22Rv1 (cell line): ENCODE data around the gene THNSL1.

Source experiments
- H3K27ac ChIP-seq: fragments of 450-650 bp; 2 replicates; pipeline ENCODE4 v1.5.1; 2017
- ZFX ChIP-seq: fragments of 450-650 bp; IDR thresholded peaks from 2 replicates; pipeline ENCODE4 v1.6.1; 2017; ENCODE audit warnings: antibody characterized with exemption, borderline replicate concordance
- TF ChIP-seq, protein P1 (sequence below): fragments of 450-650 bp; IDR thresholded peaks from 2 replicates; pipeline ENCODE4 v1.5.1; 2017; ENCODE audit warnings: mild to moderate bottlenecking

THNSL1 gene

DNA sequence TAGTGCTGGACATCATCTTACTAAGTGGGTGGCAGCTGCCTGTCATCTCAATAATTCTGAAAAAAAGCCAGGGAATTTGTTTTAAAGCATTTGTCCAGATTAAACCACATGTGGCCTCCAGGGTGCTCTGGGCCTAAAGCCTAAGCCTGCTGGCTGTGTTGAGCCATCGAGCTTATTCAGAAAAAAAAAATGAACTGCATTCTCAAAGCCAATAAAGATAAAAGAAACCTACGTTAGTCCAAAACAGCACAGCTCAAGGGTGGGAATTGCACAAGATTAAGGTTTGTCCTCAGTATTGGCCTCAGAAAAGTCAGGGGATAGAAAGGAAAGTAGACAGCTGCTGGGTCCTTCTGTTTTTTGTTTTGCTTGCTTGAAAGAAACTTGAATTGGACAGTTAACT is 41.4 kb upstream of the THNSL1 start:
- no peak for TF ChIP-seq ZFX
- TF ChIP-seq, protein P1, sequence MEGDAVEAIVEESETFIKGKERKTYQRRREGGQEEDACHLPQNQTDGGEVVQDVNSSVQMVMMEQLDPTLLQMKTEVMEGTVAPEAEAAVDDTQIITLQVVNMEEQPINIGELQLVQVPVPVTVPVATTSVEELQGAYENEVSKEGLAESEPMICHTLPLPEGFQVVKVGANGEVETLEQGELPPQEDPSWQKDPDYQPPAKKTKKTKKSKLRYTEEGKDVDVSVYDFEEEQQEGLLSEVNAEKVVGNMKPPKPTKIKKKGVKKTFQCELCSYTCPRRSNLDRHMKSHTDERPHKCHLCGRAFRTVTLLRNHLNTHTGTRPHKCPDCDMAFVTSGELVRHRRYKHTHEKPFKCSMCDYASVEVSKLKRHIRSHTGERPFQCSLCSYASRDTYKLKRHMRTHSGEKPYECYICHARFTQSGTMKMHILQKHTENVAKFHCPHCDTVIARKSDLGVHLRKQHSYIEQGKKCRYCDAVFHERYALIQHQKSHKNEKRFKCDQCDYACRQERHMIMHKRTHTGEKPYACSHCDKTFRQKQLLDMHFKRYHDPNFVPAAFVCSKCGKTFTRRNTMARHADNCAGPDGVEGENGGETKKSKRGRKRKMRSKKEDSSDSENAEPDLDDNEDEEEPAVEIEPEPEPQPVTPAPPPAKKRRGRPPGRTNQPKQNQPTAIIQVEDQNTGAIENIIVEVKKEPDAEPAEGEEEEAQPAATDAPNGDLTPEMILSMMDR, result no peak
- H3K27ac ChIP-seq, result no peak overlapping the region

DNA sequence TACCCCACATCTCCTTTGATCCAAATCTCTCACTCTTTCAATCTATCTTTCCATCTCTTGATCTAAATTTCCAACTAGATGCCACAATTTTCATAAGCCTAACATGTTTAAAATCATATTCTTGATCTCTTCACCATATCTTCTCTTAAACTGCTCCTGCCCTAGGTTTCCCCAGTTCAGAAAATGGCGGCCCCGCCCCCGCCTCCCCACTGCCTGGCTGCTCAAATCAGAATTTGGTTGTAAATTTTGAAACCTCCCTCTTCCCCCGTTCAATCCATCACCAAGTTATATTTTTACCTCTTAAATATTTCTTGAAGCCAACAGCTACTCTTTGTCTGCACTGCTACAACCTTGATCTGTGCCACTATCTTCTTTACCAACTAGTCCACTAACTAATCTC is 36.7 kb upstream of the THNSL1 start:
- TF ChIP-seq, protein P1, result no peak
- TF ChIP-seq ZFX, result no peak
- no peak overlapping the region for H3K27ac ChIP-seq

DNA sequence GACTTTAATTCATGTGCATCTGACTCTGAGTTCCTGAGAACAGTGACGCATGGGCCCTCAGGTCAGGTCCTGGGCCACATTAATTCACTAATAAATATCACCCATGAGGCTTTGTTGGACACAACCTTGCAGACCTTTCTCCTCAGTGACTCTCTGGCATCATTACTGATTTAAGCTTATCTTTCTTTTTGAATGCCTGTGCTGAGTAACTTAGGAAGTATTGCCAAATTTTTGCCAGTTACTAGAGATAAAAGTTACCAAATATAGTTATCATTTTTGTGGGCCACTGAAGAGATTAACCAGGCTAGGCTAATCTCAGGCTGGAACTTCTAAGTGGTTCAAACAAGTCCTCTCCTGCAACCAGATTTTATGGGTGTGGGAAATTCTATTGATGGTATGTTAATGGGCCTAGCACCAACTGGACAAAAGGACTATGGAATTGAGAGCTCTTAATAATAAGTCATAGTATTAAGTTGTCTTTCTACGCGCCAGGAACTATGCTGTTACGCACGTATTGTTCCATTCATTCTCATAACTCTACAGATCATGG is 35.2 kb upstream of the THNSL1 start:
- H3K27ac ChIP-seq, result no peak overlapping the region
- TF ChIP-seq, protein P1, result no peak
- no peak for TF ChIP-seq ZFX

DNA sequence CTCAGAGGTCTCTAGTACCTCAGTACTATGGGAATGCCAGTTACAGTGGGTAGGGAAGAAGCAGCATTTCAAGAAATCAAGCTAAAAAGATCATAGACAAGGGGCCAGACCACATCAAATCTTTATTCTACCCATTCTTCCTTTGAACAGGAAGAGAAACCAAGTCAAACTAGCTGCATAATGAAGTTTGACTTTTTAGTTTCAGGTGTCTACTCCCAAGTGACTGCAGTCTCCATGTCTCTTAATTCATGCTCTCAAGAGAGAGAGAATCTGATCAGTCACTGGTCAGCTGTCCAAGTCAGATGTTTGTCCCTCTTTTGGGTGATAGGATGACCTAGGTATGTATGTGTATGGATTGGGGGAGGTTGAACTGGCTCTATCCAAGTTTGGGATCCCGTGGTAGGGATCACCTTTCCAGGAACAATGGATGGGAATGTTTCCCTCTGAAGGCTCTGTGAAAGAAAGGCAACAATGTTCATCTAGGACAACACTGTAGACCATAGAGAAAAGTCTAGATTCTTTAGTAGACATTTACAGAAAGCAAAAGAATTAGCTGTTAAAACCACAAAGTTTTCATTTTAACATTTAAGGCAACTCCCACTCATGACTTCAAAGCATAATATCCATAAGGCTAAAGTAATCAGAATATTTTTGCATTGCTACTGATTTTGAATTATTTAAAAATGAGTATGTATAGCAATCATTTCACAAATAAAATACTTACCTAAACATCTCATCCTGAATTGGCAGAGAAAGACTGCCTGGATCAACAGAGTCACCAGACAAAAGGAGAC is 33.9 kb upstream of the THNSL1 start:
- TF ChIP-seq, protein P1, result no peak
- no peak for TF ChIP-seq ZFX
- H3K27ac ChIP-seq, result no peak overlapping the region

DNA sequence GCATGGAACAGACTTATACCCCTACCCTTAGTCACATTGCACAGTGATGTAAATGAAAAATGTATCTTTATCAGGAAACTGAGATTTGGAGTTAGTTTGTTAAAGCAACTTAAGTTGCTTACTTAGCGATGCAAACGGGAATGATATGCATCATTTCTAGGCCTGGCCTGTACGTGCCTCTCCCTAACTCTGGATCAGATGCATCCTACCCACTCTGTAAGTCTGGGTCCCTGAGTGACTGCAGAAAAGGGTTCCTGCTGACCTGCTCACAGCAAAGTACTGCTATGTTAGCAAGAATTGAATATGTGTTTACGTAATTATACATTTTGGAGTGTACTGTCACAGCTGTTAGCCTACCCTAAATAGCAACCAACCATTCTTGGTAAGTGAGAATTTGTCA is 33.3 kb upstream of the THNSL1 start:
- H3K27ac ChIP-seq, result no peak overlapping the region
- TF ChIP-seq, protein P1, result no peak
- TF ChIP-seq ZFX, result no peak

DNA sequence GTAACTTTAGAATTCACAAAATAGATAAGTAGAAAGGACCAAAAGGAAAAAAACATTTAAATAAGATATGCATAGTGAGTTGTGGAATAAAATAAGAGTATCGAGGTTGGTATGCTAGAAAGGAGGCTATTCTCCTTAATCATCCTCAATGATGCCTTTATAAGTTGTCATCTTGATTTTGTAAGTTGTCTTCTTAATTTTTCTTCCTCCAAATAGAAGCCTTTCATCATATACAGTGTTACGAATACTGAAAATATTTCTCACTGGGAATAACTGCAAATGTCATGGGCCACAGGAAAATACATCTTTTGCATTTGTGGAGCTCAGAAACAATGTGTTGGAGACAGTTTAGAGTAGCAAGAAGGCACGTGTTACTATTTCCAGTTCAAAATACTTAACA is 32.5 kb upstream of the THNSL1 start:
- TF ChIP-seq, protein P1, result no peak
- no peak for TF ChIP-seq ZFX
- H3K27ac ChIP-seq, result no peak overlapping the region

DNA sequence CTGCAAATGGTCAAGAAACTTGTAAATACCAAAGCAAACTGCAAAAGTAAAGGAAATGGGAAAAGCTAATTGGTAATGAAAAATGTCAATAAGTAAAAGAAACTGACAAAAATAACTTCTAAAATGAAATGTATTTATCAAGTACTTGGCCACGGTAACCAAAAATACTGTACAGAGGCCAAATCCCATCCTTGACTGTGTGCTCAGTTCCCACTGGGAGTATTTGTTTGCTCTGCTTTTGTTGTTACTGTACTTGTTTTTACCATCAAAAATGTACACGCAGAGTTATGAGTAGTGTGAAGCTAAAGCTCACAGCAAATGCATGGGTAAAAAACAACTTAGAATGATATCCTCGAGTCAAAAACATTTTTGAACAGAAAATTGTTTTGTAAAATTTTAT is 31.5 kb upstream of the THNSL1 start:
- TF ChIP-seq, protein P1, result no peak
- TF ChIP-seq ZFX, result no peak

More for the DNA sequence above, 31.5 kb upstream of the THNSL1 start:
- no peak overlapping the region for H3K27ac ChIP-seq
